ENCODE measurements around the gene MAN2B1.

MAN2B1 gene

DNA sequence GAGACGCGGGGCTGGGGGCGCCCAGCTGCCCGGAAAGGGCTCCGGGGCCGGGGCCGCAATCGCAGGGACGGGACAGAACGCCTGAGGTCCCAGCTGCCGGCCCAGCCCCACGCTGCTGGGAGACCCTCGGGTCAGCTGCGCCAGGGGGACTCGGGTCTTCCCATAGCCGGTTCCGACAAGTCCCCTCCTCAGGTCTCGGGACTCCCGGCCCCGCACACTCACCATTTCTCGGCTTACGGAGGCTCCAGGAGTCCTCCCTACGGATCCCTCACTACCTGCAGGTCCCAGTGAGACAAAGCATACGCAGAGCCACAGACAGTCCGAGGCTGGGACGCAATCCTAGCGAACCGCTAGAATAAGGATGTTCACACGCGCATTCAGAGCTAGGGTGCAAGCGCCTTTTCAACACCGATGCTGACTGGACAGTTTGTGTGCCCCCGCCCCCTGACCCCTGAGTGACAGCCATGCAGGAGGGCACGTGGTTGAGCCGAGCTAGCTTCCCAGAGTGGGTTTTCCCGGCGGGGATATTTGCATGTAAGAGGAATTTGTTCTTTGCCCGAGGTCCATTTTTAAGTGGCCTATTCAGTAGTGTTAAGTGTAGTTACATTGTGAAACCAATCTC is 69.5 kb downstream of the MAN2B1 start:
- no peak overlapping the region for H3K4me3 ChIP-seq
- TF ChIP-seq, protein P1, sequence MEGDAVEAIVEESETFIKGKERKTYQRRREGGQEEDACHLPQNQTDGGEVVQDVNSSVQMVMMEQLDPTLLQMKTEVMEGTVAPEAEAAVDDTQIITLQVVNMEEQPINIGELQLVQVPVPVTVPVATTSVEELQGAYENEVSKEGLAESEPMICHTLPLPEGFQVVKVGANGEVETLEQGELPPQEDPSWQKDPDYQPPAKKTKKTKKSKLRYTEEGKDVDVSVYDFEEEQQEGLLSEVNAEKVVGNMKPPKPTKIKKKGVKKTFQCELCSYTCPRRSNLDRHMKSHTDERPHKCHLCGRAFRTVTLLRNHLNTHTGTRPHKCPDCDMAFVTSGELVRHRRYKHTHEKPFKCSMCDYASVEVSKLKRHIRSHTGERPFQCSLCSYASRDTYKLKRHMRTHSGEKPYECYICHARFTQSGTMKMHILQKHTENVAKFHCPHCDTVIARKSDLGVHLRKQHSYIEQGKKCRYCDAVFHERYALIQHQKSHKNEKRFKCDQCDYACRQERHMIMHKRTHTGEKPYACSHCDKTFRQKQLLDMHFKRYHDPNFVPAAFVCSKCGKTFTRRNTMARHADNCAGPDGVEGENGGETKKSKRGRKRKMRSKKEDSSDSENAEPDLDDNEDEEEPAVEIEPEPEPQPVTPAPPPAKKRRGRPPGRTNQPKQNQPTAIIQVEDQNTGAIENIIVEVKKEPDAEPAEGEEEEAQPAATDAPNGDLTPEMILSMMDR (IDR thresholded peaks at IDR 0.05) = no peak
- DNase-seq (ENCODE audit: low spot score) = no peak
- H3K27ac ChIP-seq = no peak overlapping the region
